PC-3 (cell line): Measurements from ENCODE around the gene ACTMAP.

Experiments used
- EZH2 ChIP-seq: fragments of 300-600 bp; sonication (generic); IDR thresholded peaks from one replicate; pipeline ENCODE4 v1.6.1; 2017; ENCODE audit warnings: antibody characterized with exemption, mild to moderate bottlenecking, low read length; ENCODE audit not compliant: unreplicated experiment
- EZH2phosphoT487 ChIP-seq: fragments of 300-600 bp; sonication (generic); IDR thresholded peaks from 2 replicates; pipeline ENCODE4 v1.6.1; 2018; ENCODE audit warnings: mild to moderate bottlenecking, antibody characterized with exemption, low read length, borderline replicate concordance
- TF ChIP-seq, protein P1 (sequence below): fragments of 300-600 bp; sonication (generic); conservative IDR thresholded peaks from 2 replicates; pipeline ENCODE4 v1.5.1; 2017; ENCODE audit warnings: antibody characterized with exemption, low read depth, mild to moderate bottlenecking, low read length

DNA sequence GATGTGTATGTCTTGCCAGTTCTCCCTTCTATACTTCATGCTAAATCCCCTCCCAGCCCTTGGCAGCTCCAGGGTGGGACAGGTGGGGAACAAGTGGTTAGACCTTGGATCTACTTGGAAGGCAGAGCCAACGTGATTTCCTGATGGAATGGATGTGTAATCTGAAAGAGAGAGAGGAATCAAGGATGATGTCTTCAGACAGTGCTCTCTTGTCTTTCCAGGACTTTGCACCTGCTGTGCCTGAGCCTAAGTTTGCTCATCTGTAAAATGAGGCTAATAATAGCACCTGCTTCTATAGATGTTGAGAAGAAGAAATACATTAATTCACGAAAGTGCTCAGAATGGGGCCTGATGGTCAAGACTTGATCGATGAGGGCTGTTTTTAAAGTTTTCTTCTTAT, 41.7 kb upstream of the ACTMAP start:
- TF ChIP-seq, protein P1, sequence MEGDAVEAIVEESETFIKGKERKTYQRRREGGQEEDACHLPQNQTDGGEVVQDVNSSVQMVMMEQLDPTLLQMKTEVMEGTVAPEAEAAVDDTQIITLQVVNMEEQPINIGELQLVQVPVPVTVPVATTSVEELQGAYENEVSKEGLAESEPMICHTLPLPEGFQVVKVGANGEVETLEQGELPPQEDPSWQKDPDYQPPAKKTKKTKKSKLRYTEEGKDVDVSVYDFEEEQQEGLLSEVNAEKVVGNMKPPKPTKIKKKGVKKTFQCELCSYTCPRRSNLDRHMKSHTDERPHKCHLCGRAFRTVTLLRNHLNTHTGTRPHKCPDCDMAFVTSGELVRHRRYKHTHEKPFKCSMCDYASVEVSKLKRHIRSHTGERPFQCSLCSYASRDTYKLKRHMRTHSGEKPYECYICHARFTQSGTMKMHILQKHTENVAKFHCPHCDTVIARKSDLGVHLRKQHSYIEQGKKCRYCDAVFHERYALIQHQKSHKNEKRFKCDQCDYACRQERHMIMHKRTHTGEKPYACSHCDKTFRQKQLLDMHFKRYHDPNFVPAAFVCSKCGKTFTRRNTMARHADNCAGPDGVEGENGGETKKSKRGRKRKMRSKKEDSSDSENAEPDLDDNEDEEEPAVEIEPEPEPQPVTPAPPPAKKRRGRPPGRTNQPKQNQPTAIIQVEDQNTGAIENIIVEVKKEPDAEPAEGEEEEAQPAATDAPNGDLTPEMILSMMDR: no peak
- TF ChIP-seq EZH2: no peak
- TF ChIP-seq EZH2phosphoT487: no peak
